Neural progenitor cell (in vitro differentiated cells): ENCODE data around the gene PIMREG. TPM values are rescaled to one million over a fixed set of nuclear protein-coding genes. Genes with fewer than 3 reads are reported as not detected.

ENCODE experiments used
- DNase-seq: peaks from one replicate; pipeline ENCODE4 v3.0.0-alpha.2; 2016; ENCODE audit warnings: low spot score
- H2AFZ ChIP-seq: fragments of 200-600 bp; sonication (generic); replicated peaks from 2 replicates; pipeline ENCODE4 v1.6.1; 2016; ENCODE audit warnings: antibody characterized with exemption
- H3F3A ChIP-seq: fragments of 200-600 bp; sonication (generic); 2 replicates; pipeline ENCODE4 v1.6.1; 2016; ENCODE audit warnings: antibody characterized with exemption, low read depth
- H3K27ac ChIP-seq: fragments of 200-600 bp; sonication (generic); 2 replicates; pipeline ENCODE4 v1.5.1; 2016; ENCODE audit warnings: mild to moderate bottlenecking
- H3K27me3 ChIP-seq: fragments of 200-600 bp; sonication (generic); 2 replicates; pipeline ENCODE4 v1.6.1; 2016; ENCODE audit warnings: mild to moderate bottlenecking, moderate library complexity
- H3K36me3 ChIP-seq: fragments of 200-600 bp; sonication (generic); 2 replicates; pipeline ENCODE4 v1.5.1; 2016
- H3K4me1 ChIP-seq: fragments of 200-600 bp; sonication (generic); 2 replicates; pipeline ENCODE4 v1.6.1; 2016; ENCODE audit warnings: mixed run types
- H3K4me2 ChIP-seq: fragments of 200-600 bp; sonication (generic); 2 replicates; pipeline ENCODE4 v1.6.1; 2016
- H3K4me3 ChIP-seq: fragments of 200-600 bp; sonication (generic); 2 replicates; pipeline ENCODE4 v1.5.1; 2016
- H3K79me2 ChIP-seq: fragments of 200-600 bp; sonication (generic); 2 replicates; pipeline ENCODE4 v1.6.1; 2016; ENCODE audit warnings: low read depth
- H3K9ac ChIP-seq: fragments of 200-600 bp; sonication (generic); 2 replicates; pipeline ENCODE4 v1.6.1; 2016
- H3K9me3 ChIP-seq: fragments of 200-600 bp; sonication (generic); 2 replicates; pipeline ENCODE4 v1.5.1; 2016; ENCODE audit warnings: low read depth
- H4K20me1 ChIP-seq: fragments of 200-600 bp; sonication (generic); 2 replicates; pipeline ENCODE4 v1.6.1; 2016; ENCODE audit warnings: low read depth
- H3K27ac Mint-ChIP-seq: 3 replicates; pipeline ENCODE4 v1.8.0; 2021; ENCODE audit warnings: mixed read lengths
- H3K27me3 Mint-ChIP-seq: 2 replicates; pipeline ENCODE4 v1.8.0; 2022; ENCODE audit warnings: low read depth, mild to moderate bottlenecking, inconsistent platforms, moderate library complexity, mixed read lengths; ENCODE audit not compliant: insufficient read depth
- H3K36me3 Mint-ChIP-seq: 3 replicates; pipeline ENCODE4 v1.8.0; 2021; ENCODE audit warnings: mixed read lengths
- H3K4me1 Mint-ChIP-seq: 3 replicates; pipeline ENCODE4 v1.8.0; 2021; ENCODE audit warnings: mixed read lengths
- H3K4me3 Mint-ChIP-seq: 3 replicates; pipeline ENCODE4 v1.8.0; 2021; ENCODE audit warnings: mild to moderate bottlenecking, moderate library complexity, mixed read lengths
- H3K9me3 Mint-ChIP-seq: 3 replicates; pipeline ENCODE4 v1.8.0; 2020; ENCODE audit warnings: mixed read lengths
- CTCF ChIP-seq: fragments of 200-600 bp; sonication (generic); IDR thresholded peaks from 2 replicates; pipeline ENCODE4 v1.5.1; 2017; ENCODE audit warnings: antibody characterized with exemption, mild to moderate bottlenecking
- EZH2 ChIP-seq: fragments of 200-600 bp; sonication (generic); IDR thresholded peaks from 2 replicates; pipeline ENCODE4 v1.6.1; 2017; ENCODE audit warnings: antibody characterized with exemption, mild to moderate bottlenecking, moderate library complexity
- EZH2phosphoT487 ChIP-seq: fragments of 200-600 bp; sonication (generic); IDR thresholded peaks from 2 replicates; pipeline ENCODE4 v1.6.1; 2017; ENCODE audit warnings: antibody characterized with exemption
- total RNA-seq: library from RNA; depleted of rRNA; stranded (reverse); fragments of >200 nt; gene quantifications from 2 replicates; pipeline ENCODE4 v1.2.3, GENCODE V29; 2015; ENCODE audit warnings: low replicate concordance

Gene PIMREG
- total RNA-seq, 1 donor from 2014 or later: 71.3 TPM

GRCh38 chr17:6415616-6416015 is 28.6 kb upstream of the PIMREG start:
- no peaks in the 10 kb centered on the region for H3K9me3 ChIP-seq
- peaks cover 3% of the 10 kb centered on the region for H3F3A ChIP-seq
- DNase-seq: no peak
- no peaks in the 10 kb centered on the region for H3K4me1 ChIP-seq
- Mint-ChIP-seq H3K27me3 (peaks cover 10% of the 10 kb centered on the region), H3K36me3 (no peaks in the 10 kb centered on the region), H3K9me3 (no peaks in the 10 kb centered on the region), H3K27ac (no peak overlapping the region), H3K4me1 (peaks cover 12% of the 10 kb centered on the region), H3K4me3 (no peak overlapping the region)
- no peak overlapping the region for H2AFZ ChIP-seq
- H4K20me1 ChIP-seq: no peaks in the 10 kb centered on the region
- no peak for TF ChIP-seq EZH2
- TF ChIP-seq CTCF: no peak
- no peak for TF ChIP-seq EZH2phosphoT487
- no peaks in the 10 kb centered on the region for H3K79me2 ChIP-seq
- no peak overlapping the region for H3K9ac ChIP-seq
- H3K27ac ChIP-seq: no peak overlapping the region
- no peaks in the 10 kb centered on the region for H3K27me3 ChIP-seq
- no peak overlapping the region for H3K4me3 ChIP-seq
- H3K36me3 ChIP-seq: no peaks in the 10 kb centered on the region
- H3K4me2 ChIP-seq: no peak overlapping the region

- no peaks in the 10 kb centered on the region for H3K9me3 Mint-ChIP-seq
- no peaks in the 10 kb centered on the region for H3K36me3 ChIP-seq
- H2AFZ ChIP-seq: no peak overlapping the region
- no peaks in the 10 kb centered on the region for H3K4me1 ChIP-seq
- no peaks in the 10 kb centered on the region for H3K27me3 ChIP-seq
- no peak overlapping the region for H3K27ac Mint-ChIP-seq
- no peak overlapping the region for H3K27ac ChIP-seq
- H3K4me1 Mint-ChIP-seq: peaks cover 22% of the 10 kb centered on the region
- H3K4me2 ChIP-seq: peak overlapping the region; percentile 54
- TF ChIP-seq CTCF: peak; percentile 59
- no peak for TF ChIP-seq EZH2
- DNase-seq: peak; percentile 63
- no peak overlapping the region for H3K4me3 ChIP-seq
- H4K20me1 ChIP-seq: no peaks in the 10 kb centered on the region
- peaks cover 3% of the 10 kb centered on the region for H3F3A ChIP-seq
- no peaks in the 10 kb centered on the region for H3K79me2 ChIP-seq
- H3K27me3 Mint-ChIP-seq: peaks cover 8% of the 10 kb centered on the region
- no peaks in the 10 kb centered on the region for H3K9me3 ChIP-seq
- no peak overlapping the region for H3K9ac ChIP-seq
- no peak overlapping the region for H3K4me3 Mint-ChIP-seq
- H3K36me3 Mint-ChIP-seq: no peaks in the 10 kb centered on the region
These were observed 24.0 kb upstream of the PIMREG start for GRCh38 chr17:6420173-6420641.

GRCh38 chr17:6421700-6422604 is 22.3 kb upstream of the PIMREG start:
- peaks cover 25% of the 10 kb centered on the region for H3K4me1 Mint-ChIP-seq
- no peak overlapping the region for H3K9ac ChIP-seq

More at GRCh38 chr17:6421700-6422604, 22.3 kb upstream of the PIMREG start:
- TF ChIP-seq CTCF (peak; percentile 93), EZH2 (no peak), EZH2phosphoT487 (no peak)
- Histone ChIP-seq H3K4me1 (no peaks in the 10 kb centered on the region), H2AFZ (no peak overlapping the region), H3K27ac (no peak overlapping the region), H3F3A (peaks cover 3% of the 10 kb centered on the region), H3K36me3 (no peaks in the 10 kb centered on the region), H4K20me1 (no peaks in the 10 kb centered on the region), H3K4me2 (no peak overlapping the region), H3K9me3 (no peaks in the 10 kb centered on the region), H3K79me2 (no peaks in the 10 kb centered on the region), H3K27me3 (no peaks in the 10 kb centered on the region), H3K4me3 (no peak overlapping the region)
- Mint-ChIP-seq H3K9me3 (no peaks in the 10 kb centered on the region), H3K27ac (no peak overlapping the region), H3K27me3 (peaks cover 10% of the 10 kb centered on the region), H3K36me3 (no peaks in the 10 kb centered on the region), H3K4me3 (peak overlapping the region; percentile 25)
- DNase-seq: peak; percentile 92
